A549 treated with CORT108297 at 1 μM for 4 hours (cell line): ENCODE measurements around the gene RMND5B. TPM values are rescaled to one million over a fixed set of nuclear protein-coding genes. Genes with fewer than 3 reads are reported as not detected.

Experiments used
- total RNA-seq: library from RNA; stranded (reverse); fragments of 200-300 nt; extraction: Qiagen RNA extraction; gene quantifications from 5 replicates; pipeline ENCODE4 v1.2.3, GENCODE V29; 2022

Gene RMND5B, protein sequence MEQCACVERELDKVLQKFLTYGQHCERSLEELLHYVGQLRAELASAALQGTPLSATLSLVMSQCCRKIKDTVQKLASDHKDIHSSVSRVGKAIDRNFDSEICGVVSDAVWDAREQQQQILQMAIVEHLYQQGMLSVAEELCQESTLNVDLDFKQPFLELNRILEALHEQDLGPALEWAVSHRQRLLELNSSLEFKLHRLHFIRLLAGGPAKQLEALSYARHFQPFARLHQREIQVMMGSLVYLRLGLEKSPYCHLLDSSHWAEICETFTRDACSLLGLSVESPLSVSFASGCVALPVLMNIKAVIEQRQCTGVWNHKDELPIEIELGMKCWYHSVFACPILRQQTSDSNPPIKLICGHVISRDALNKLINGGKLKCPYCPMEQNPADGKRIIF
- total RNA-seq, result 23.3 to 32.7 TPM (median 31.0 TPM) in 5 replicates

GRCh38 chr5:178130576-178131445, at the start of gene RMND5B:
RMND5B (plus strand) TSS chr5:178131014; CDS start chr5:178138120, 7,106 bp downstream.

GRCh38 chr5:178113141-178113787, 17.6 kb upstream of the RMND5B start, which contains the start of gene N4BP3:
N4BP3 (plus strand) TSS chr5:178113532; CDS start chr5:178119584, 6,052 bp downstream.

DNA sequence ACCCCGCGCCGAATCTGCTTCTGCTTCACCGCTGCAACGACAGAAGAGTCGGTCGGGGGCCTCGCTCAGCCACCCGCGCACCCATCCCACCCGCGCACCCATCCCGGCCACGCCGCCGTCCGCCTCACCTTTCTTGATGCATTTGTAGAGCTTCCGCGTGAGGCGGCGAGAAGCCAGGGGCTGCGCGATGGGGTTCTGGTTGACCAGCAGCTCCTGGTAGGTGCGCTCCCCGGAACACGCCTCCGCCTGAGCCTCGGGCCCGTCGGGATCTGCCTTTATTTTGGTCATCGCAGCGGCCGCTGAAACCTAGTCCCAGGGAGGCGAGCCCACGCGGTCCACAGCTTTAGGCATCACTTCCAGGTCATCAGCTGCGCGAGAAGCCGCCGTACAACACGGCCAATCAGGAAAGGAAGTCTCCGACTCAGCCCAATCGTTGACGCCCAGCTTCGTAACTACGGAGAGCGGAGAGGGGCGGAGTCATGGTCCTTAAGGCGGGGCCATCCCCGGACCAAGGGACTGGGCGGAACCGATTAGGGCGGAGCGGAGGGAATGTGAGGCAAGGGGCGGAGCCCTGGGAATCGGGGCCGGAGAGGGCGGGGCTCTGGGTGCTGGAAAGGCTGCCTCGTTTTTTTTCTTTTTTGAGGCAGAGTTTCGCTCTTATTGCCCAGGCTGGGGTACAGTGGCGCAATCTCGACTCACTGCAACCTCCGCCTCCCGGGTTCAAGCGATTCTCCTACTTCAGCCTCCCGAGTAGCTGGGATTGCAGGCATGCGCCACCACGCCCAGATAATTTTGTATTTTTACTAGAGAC, 22.9 kb downstream of the RMND5B start, which contains the start of gene NHP2:
NHP2 (minus strand) TSS at position 356 of the 811 bp plus-strand sequence; CDS start at position 288, 68 bp downstream.

DNA sequence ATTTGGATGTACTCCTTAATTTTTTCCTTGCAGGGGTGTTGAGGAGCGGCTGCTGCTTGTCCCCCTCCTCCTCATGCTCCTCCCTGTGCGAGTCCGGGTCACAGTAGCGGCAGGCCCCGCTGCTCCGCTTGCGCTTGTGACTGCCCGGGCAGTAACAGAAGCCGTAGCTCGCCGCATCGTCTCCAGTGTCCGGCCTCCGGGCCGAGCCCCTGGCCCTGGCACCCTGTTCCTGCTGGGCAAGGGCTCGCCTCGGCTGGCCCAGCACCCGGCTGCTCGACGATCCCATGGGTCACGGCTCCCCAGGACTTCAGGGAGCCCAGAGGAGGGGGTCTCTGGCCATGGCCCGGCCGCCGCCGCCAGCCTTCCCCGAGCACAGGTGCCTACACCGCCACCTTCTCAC, 56.2 kb downstream of the RMND5B start, which contains the start of gene GMCL2:
GMCL2 (minus strand) TSS at position 358 of the 400 bp plus-strand sequence; CDS start at position 286, 72 bp downstream.

Other genes with a start within 250 kb of the RMND5B start
- gene PROP1, start 134.8 kb upstream of the RMND5B start, total RNA-seq, result not detected in 5 replicates
- gene N4BP3, start 17.5 kb upstream of the RMND5B start, total RNA-seq, result 0.87 to 1.5 TPM (median 1.3 TPM) in 5 replicates
- gene NHP2, start 22.9 kb downstream of the RMND5B start, total RNA-seq, result 381 to 485 TPM (median 422 TPM) in 5 replicates
- 0.02 TPM in 1 of 5 replicates, not detected in the others for gene GMCL2, start 56.4 kb downstream of the RMND5B start, total RNA-seq
- 310 to 340 TPM (median 319 TPM) in 5 replicates for gene HNRNPAB, start 73.5 kb downstream of the RMND5B start, total RNA-seq
- gene PHYKPL, start 101.8 kb downstream of the RMND5B start, total RNA-seq, result 8.2 to 10.8 TPM (median 9.6 TPM) in 5 replicates